ENCODE data around the gene KCNH2.

The KCNH2 gene

GRCh38 chr7:150943453-150943814 lies 34.7 kb downstream of the KCNH2 start:
- no peaks in the 10 kb centered on the region for H3K36me3 ChIP-seq (ENCODE audit: control insufficient read depth, insufficient read depth, low read length)
- H3K27me3 ChIP-seq (replicated peaks; ENCODE audit: control insufficient read depth, insufficient read depth, low read length): no peaks in the 10 kb centered on the region; the same call in 1 of the 2 replicates
- no peak for DNase-seq (ENCODE audit: extremely low read depth, insufficient read length)
- no peak overlapping the region for H3K4me3 ChIP-seq (replicated peaks; ENCODE audit: low read depth, low read length)
- TF ChIP-seq CTCF (IDR thresholded peaks at IDR 0.05; ENCODE audit: insufficient read depth, low read length, poor library complexity, severe bottlenecking): no peak

- DNase-seq (ENCODE audit: extremely low read depth, insufficient read length): no peak
- no peak for TF ChIP-seq CTCF (IDR thresholded peaks at IDR 0.05; ENCODE audit: insufficient read depth, low read length, poor library complexity, severe bottlenecking)
- Histone ChIP-seq H3K27me3 (replicated peaks; ENCODE audit: control insufficient read depth, insufficient read depth, low read length) (no peaks in the 10 kb centered on the region; the same call in 1 of the 2 replicates), H3K36me3 (ENCODE audit: control insufficient read depth, insufficient read depth, low read length) (no peaks in the 10 kb centered on the region), H3K4me3 (replicated peaks; ENCODE audit: low read depth, low read length) (no peak overlapping the region)
Observed at GRCh38 chr7:150942591-150943452, 35.3 kb downstream of the KCNH2 start.

- no peaks in the 10 kb centered on the region; the same call in 1 of the 2 replicates for H3K27me3 ChIP-seq (replicated peaks; ENCODE audit: control insufficient read depth, insufficient read depth, low read length)
- no peak overlapping the region for H3K4me3 ChIP-seq (replicated peaks; ENCODE audit: low read depth, low read length)
- TF ChIP-seq CTCF (IDR thresholded peaks at IDR 0.05; ENCODE audit: insufficient read depth, low read length, poor library complexity, severe bottlenecking): no peak
- DNase-seq (ENCODE audit: extremely low read depth, insufficient read length): no peak
- H3K36me3 ChIP-seq (ENCODE audit: control insufficient read depth, insufficient read depth, low read length): no peaks in the 10 kb centered on the region
Observed at GRCh38 chr7:150942001-150942590, 36.0 kb downstream of the KCNH2 start.

- no peak overlapping the region for H3K4me3 ChIP-seq (replicated peaks; ENCODE audit: low read depth, low read length)
- no peak for TF ChIP-seq CTCF (IDR thresholded peaks at IDR 0.05; ENCODE audit: insufficient read depth, low read length, poor library complexity, severe bottlenecking)
Observed at GRCh38 chr7:150941351-150942000, 36.6 kb downstream of the KCNH2 start.

GRCh38 chr7:150940431-150941102 lies 37.6 kb downstream of the KCNH2 start:
- DNase-seq (ENCODE audit: extremely low read depth, insufficient read length): no peak
- Histone ChIP-seq H3K4me3 (replicated peaks; ENCODE audit: low read depth, low read length) (no peak overlapping the region), H3K27me3 (replicated peaks; ENCODE audit: control insufficient read depth, insufficient read depth, low read length) (no peaks in the 10 kb centered on the region), H3K36me3 (ENCODE audit: control insufficient read depth, insufficient read depth, low read length) (no peaks in the 10 kb centered on the region)
- TF ChIP-seq CTCF (IDR thresholded peaks at IDR 0.05; ENCODE audit: insufficient read depth, low read length, poor library complexity, severe bottlenecking): no peak

More at GRCh38 chr7:150941351-150942000, 36.6 kb downstream of the KCNH2 start:
- DNase-seq (ENCODE audit: extremely low read depth, insufficient read length): no peak
- Histone ChIP-seq H3K36me3 (ENCODE audit: control insufficient read depth, insufficient read depth, low read length) (no peaks in the 10 kb centered on the region), H3K27me3 (replicated peaks; ENCODE audit: control insufficient read depth, insufficient read depth, low read length) (no peaks in the 10 kb centered on the region; the same call in 1 of the 2 replicates)
